HEK293 (cell line): ENCODE data around the gene CHID1.
A peak's percentile ranks its signal among the peaks of the same experiment; 100 is the strongest.

ENCODE experiments used
- CTCF ChIP-seq: fragments of 450-650 bp; formaldehyde crosslinking; IDR thresholded peaks from 2 replicates; pipeline ENCODE4 v1.5.1; 2016; ENCODE audit warnings: missing biosample characterization, missing genetic modification characterization
- HOXA7 ChIP-seq: sonication (generic); formaldehyde crosslinking; IDR thresholded peaks from 2 replicates; pipeline ENCODE4 v1.8.1; 2022; ENCODE audit warnings: missing genetic modification reagents, borderline replicate concordance
- MZF1 ChIP-seq: fragments of 450-650 bp; formaldehyde crosslinking; IDR thresholded peaks from 2 replicates; pipeline ENCODE4 v1.5.1; 2017; ENCODE audit warnings: missing biosample characterization, missing genetic modification characterization, borderline replicate concordance
- TRIM28 ChIP-seq: IDR thresholded peaks from 2 replicates; pipeline ENCODE4 v1.6.1; 2011; ENCODE audit warnings: low read length, control low read depth, borderline replicate concordance
- ZEB2 ChIP-seq: fragments of 450-650 bp; formaldehyde crosslinking; IDR thresholded peaks from 2 replicates; pipeline ENCODE4 v1.5.1; 2016; ENCODE audit warnings: missing biosample characterization, missing genetic modification characterization
- ZNF175 ChIP-seq: fragments of 450-650 bp; formaldehyde crosslinking; IDR thresholded peaks from 2 replicates; pipeline ENCODE4 v1.5.1; 2016; ENCODE audit warnings: missing biosample characterization, missing genetic modification characterization
- ZNF274 ChIP-seq, 2 experiments: fragments of 200-500 bp in 1 of 2; fragments of 450-650 bp in 1 of 2; sonication (Bioruptor generic) in 1 of 2; formaldehyde crosslinking in 1 of 2; IDR thresholded peaks; 2 replicates each; pipeline versions ENCODE4 v1.5.1 to v1.6.1; 2014 to 2016; ENCODE audit warnings: borderline replicate concordance in 1 of 2, inconsistent platforms in 1 of 2, low read length in 1 of 2, missing biosample characterization in 1 of 2, missing genetic modification characterization in 1 of 2
- ZNF398 ChIP-seq: fragments of 450-650 bp; formaldehyde crosslinking; IDR thresholded peaks from 2 replicates; pipeline ENCODE4 v1.5.1; 2017; ENCODE audit warnings: missing biosample characterization, missing genetic modification characterization
- ZNF513 ChIP-seq: fragments of 450-650 bp; IDR thresholded peaks from 2 replicates; pipeline ENCODE4 v1.5.1; 2018; ENCODE audit warnings: missing biosample characterization, missing genetic modification characterization
- ZNF529 ChIP-seq: fragments of 450-650 bp; formaldehyde crosslinking; IDR thresholded peaks from 2 replicates; pipeline ENCODE4 v1.5.1; 2017; ENCODE audit warnings: missing genetic modification characterization, missing biosample characterization; ENCODE audit not compliant: insufficient replicate concordance
- ZNF776 ChIP-seq: fragments of 450-650 bp; formaldehyde crosslinking; IDR thresholded peaks from 2 replicates; pipeline ENCODE4 v1.5.0; 2017; ENCODE audit warnings: missing biosample characterization, missing genetic modification characterization, borderline replicate concordance
- ZNF830 ChIP-seq: fragments of 450-650 bp; IDR thresholded peaks from 2 replicates; pipeline ENCODE4 v1.5.0; 2018; ENCODE audit warnings: missing biosample characterization, missing genetic modification characterization, low read depth, mild to moderate bottlenecking, moderate library complexity
- ZSCAN30 ChIP-seq: fragments of 450-650 bp; IDR thresholded peaks from 2 replicates; pipeline ENCODE4 v1.5.1; 2018; ENCODE audit warnings: missing biosample characterization, mild to moderate bottlenecking, missing genetic modification characterization, moderate library complexity

- no peak for TF ChIP-seq ZNF398 (tag by site-specific recombination)
- TF ChIP-seq ZNF776 (tag by site-specific recombination): no peak
- 0 out of 2 replicates have a peak, but pooled peaks have one; percentile 38 for TF ChIP-seq CTCF (tag by site-specific recombination)
- TF ChIP-seq ZNF175 (tag by site-specific recombination): no peak
- TF ChIP-seq TRIM28: no peak
- no peak for TF ChIP-seq HOXA7
- TF ChIP-seq ZNF513 (tag by site-specific recombination): no peak
- TF ChIP-seq ZNF830 (tag by site-specific recombination): no peak
- no peak for TF ChIP-seq MZF1 (tag by site-specific recombination)
- TF ChIP-seq ZEB2 (tag by site-specific recombination): no peak
- no peak for TF ChIP-seq ZNF274 (IDR thresholded peaks at IDR 0.05; ENCODE audit: low read length)
- TF ChIP-seq ZNF274 (tag by site-specific recombination; IDR thresholded peaks at IDR 0.05; ENCODE audit: borderline replicate concordance): no peak
- TF ChIP-seq ZNF529 (tag by site-specific recombination): no peak
- TF ChIP-seq ZSCAN30: no peak
Measured at GRCh38 chr11:850775-851763, 59.5 kb downstream of the CHID1 start.
